ENCODE measurements around the gene UST. TPM values are rescaled to one million over a fixed set of nuclear protein-coding genes. Genes with fewer than 3 reads are reported as not detected.

The UST gene
- total and polyA plus RNA-seq, 2 of the 8 experiments (the other 6 are each of a cell fraction or from before 2014, with no cell fraction given) = 13.5 to 34.5 TPM

DNA sequence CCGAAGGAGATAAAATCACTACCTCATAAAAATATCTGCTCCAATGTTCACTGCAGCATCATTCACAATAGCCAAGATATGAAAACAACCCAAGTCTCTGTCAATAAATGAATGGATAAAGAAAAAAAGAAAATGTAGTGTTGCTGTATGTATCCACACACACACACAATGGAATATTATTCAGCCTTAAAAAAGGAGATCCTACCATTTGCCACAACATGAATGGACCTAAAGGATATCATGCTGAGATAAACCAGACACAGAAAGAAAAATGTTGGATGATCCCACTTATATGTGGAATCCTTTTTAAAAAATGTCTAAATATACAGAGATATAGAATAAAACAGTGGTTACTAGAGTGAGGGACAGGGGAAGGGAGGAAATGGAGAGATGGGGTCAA lies 378.5 kb downstream of the UST start (continued):
- no peak for TF ChIP-seq CTBP2 (IDR thresholded peaks at IDR 0.05; ENCODE audit: borderline replicate concordance, insufficient read depth, insufficient read length, low read length)

Measured in H1 (cell line).